ENCODE measurements around the gene CLMN. TPM values are rescaled to one million over a fixed set of nuclear protein-coding genes. Genes with fewer than 3 reads are reported as not detected.

Gene CLMN
- total RNA-seq, 1 donor from 2014 or later, result 117 TPM

DNA sequence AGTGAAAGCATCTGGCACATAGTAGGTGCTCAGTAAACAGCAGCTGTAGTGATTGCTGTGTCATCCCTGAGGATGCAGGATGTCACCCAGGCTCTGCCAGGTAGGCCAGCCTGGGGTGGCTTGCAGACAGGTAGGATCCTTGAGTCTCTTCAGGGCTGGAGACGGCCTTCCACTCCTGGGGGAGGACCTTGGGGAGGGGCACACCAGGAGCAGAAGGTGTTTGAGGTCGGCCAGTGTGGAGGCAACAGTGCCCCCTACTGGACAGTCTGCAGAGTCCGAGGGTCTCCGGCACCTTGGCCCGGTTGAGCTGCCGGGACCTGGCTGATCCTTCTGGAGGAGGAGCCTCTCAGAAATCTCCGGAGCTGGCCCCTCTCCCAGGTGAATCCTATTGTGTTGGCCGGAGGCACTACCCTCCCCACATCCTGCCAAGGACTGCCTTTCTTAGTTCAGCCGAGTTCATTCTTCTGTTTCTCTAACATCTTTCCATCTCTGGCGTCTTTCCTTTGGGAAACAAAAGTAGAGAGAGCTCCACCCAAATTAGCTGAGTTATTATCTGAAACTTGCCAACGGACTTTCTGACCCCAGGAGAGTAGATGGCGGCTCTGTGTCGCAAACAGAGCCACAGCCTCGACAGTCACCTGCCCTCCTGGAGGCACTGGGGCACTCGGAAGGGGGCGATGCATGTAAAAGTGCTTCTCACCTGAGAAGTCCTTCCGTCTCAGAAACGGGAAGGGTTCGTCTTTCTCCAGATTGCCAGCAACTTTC is 41.8 kb upstream of the CLMN start:
- no peaks in the 10 kb centered on the region for H3K9me3 Mint-ChIP-seq
- H3K4me3 Mint-ChIP-seq, result peak overlapping the region; percentile 47
- H3K27me3 Mint-ChIP-seq (ENCODE audit: low read depth), result peaks cover 11% of the 10 kb centered on the region
- DNase-seq (ENCODE audit: low spot score in 2 of 2, unreplicated experiment in 2 of 2), result no peak
- peaks cover 28% of the 10 kb centered on the region for H3K4me1 Mint-ChIP-seq
- TF ChIP-seq, protein P1, sequence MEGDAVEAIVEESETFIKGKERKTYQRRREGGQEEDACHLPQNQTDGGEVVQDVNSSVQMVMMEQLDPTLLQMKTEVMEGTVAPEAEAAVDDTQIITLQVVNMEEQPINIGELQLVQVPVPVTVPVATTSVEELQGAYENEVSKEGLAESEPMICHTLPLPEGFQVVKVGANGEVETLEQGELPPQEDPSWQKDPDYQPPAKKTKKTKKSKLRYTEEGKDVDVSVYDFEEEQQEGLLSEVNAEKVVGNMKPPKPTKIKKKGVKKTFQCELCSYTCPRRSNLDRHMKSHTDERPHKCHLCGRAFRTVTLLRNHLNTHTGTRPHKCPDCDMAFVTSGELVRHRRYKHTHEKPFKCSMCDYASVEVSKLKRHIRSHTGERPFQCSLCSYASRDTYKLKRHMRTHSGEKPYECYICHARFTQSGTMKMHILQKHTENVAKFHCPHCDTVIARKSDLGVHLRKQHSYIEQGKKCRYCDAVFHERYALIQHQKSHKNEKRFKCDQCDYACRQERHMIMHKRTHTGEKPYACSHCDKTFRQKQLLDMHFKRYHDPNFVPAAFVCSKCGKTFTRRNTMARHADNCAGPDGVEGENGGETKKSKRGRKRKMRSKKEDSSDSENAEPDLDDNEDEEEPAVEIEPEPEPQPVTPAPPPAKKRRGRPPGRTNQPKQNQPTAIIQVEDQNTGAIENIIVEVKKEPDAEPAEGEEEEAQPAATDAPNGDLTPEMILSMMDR (IDR thresholded peaks at IDR 0.05; ENCODE audit: unreplicated experiment), result peak; percentile 64
- H3K36me3 Mint-ChIP-seq, result no peaks in the 10 kb centered on the region
- H3K27ac Mint-ChIP-seq, result peak overlapping the region; percentile 43

DNA sequence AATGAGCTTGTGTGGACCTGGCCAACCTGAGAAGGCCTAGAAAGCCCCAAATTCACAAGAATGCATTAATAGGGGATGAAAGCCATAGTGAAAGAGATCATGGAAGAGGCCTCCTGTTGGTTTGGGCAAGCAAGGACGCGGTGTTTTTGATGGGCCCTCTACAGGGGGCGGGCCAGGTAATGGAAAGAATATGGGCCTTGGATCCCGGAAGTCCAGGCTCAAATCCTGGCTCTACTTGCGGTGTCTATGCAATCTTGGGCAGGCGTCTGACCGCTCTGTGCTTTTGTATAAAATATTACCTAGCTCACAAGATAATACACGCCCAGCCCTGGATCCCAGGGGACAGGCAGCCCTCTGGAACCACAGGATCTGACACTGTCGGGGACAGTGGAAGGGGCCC is 41.1 kb upstream of the CLMN start:
- H3K4me3 Mint-ChIP-seq, result no peak overlapping the region
- H3K36me3 Mint-ChIP-seq, result no peaks in the 10 kb centered on the region
- peaks cover 11% of the 10 kb centered on the region for H3K27me3 Mint-ChIP-seq (ENCODE audit: low read depth)
- H3K9me3 Mint-ChIP-seq, result no peaks in the 10 kb centered on the region
- H3K27ac Mint-ChIP-seq, result no peak overlapping the region
- no peak for DNase-seq (ENCODE audit: low spot score in 2 of 2, unreplicated experiment in 2 of 2)
- TF ChIP-seq, protein P1 (IDR thresholded peaks at IDR 0.05; ENCODE audit: unreplicated experiment), result no peak
- peaks cover 23% of the 10 kb centered on the region for H3K4me1 Mint-ChIP-seq

DNA sequence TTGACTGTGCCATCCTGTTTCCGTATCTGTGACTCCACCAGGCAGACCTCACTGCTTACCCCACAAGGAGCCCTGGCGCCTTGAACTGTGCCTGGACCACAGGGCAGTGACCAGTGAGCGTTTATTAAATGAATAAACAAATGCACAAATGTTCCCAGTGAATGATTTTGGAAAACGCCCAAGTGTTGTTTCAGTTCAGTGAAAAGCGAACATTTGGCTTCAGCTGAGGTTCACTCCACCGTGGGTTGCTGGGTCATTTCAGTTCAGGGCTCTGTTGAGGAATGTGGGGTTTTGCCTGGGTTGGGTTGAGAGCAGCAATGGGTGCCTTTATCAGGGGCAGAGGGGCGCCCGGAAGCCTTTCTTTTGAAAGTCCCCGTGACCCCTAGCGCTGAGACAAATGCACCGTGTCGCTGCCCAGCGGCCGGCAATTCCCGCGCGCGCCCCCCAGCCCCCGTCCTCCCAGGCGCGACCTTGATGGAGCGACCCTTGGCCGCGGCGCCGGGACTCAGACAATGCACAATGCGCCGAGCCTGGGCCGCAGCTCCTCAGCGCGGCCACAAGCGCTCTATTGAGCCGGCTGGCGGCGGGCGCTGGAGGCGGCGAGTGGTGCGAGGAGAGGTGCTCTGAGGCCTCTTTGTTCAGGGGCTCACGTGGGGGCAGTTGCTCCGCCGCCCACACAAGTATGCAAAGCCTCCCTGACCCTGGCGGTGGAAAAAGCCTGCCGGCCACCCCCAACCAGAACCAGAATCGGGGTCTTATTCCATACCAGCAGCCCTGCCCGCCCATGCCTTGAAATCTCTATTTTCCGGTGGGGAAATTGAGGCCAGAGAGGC is 40.5 kb upstream of the CLMN start:
- Mint-ChIP-seq H3K4me1 (peaks cover 19% of the 10 kb centered on the region), H3K27ac (no peak overlapping the region), H3K27me3 (ENCODE audit: low read depth) (peaks cover 11% of the 10 kb centered on the region), H3K4me3 (no peak overlapping the region), H3K36me3 (no peaks in the 10 kb centered on the region), H3K9me3 (peaks cover 5% of the 10 kb centered on the region)
- TF ChIP-seq, protein P1 (IDR thresholded peaks at IDR 0.05; ENCODE audit: unreplicated experiment), result no peak
- no peak for DNase-seq (ENCODE audit: low spot score in 2 of 2, unreplicated experiment in 2 of 2)

DNA sequence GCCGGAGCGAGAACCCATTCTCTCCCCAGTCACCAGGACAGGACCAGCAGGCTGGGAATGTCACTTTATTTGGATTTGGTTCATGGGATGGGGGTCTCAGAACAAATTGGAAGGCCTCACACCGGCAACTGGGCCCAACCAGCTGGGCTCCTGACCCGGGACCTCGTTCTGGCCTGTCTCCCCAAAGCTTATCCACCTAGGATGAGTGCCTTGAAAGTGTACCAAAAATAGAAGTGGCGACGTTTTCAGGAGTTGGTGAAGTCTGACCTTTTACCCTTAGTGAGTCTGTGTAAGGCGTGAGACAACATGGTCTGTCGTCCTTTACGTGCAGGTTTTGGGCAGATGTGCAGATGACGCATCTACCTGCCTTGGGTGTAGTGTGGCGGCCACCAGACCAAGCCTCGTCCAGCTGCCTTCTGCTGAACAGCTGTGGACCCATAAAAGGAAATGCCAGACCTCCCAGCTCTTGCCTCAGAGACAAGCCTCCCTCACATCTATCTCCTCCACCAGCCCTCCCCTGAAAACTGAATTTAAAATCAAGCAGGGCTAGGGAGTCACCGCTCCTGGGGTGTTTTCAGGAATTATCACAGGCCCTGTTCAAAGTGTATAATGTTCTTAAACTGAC is 36.6 kb upstream of the CLMN start:
- DNase-seq (ENCODE audit: low spot score in 2 of 2, unreplicated experiment in 2 of 2), result no peak
- H3K4me1 Mint-ChIP-seq, result no peaks in the 10 kb centered on the region

DNA sequence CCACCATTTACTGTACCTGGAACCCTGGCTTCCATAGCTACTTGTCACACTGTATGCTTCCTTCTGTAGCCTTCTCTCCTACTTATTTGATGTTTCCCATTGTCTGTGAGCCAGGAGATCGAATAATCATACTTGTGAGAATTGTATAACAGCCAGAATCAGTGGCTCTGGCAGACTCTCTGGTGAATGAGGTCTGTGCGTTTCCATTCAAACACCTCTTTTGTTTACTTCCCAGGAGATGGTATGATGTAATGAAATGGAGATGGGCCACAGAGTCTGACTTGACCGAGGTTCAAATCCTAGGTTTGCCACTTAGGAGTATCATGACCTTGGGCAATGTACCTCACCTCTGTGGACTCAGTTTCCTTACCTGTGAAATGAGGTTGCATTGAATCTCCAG is 35.7 kb upstream of the CLMN start:
- TF ChIP-seq, protein P1 (IDR thresholded peaks at IDR 0.05; ENCODE audit: unreplicated experiment), result no peak
- H3K4me3 Mint-ChIP-seq, result no peak overlapping the region
- H3K27me3 Mint-ChIP-seq (ENCODE audit: low read depth), result peaks cover 8% of the 10 kb centered on the region
- no peak overlapping the region for H3K27ac Mint-ChIP-seq
- H3K36me3 Mint-ChIP-seq, result peaks cover 6% of the 10 kb centered on the region
- no peak for DNase-seq (ENCODE audit: low spot score in 2 of 2, unreplicated experiment in 2 of 2)
- H3K9me3 Mint-ChIP-seq, result peaks cover 11% of the 10 kb centered on the region
- no peaks in the 10 kb centered on the region for H3K4me1 Mint-ChIP-seq

More for the DNA sequence above, 36.6 kb upstream of the CLMN start:
- H3K4me3 Mint-ChIP-seq, result no peak overlapping the region
- H3K27me3 Mint-ChIP-seq (ENCODE audit: low read depth), result peaks cover 8% of the 10 kb centered on the region
- H3K9me3 Mint-ChIP-seq, result peaks cover 11% of the 10 kb centered on the region
- H3K36me3 Mint-ChIP-seq, result peaks cover 6% of the 10 kb centered on the region
- TF ChIP-seq, protein P1 (IDR thresholded peaks at IDR 0.05; ENCODE audit: unreplicated experiment), result no peak
- no peak overlapping the region for H3K27ac Mint-ChIP-seq

Measured in mesothelial cell of epicardium (in vitro differentiated cells).